ENCODE results near the gene BOD1. TPM values are rescaled to one million over a fixed set of nuclear protein-coding genes. Genes with fewer than 3 reads are reported as not detected.

Gene BOD1
- total and polyA plus RNA-seq, 3 donors from 2014 or later, result 59.4 to 88.1 (median 70.1) TPM

DNA sequence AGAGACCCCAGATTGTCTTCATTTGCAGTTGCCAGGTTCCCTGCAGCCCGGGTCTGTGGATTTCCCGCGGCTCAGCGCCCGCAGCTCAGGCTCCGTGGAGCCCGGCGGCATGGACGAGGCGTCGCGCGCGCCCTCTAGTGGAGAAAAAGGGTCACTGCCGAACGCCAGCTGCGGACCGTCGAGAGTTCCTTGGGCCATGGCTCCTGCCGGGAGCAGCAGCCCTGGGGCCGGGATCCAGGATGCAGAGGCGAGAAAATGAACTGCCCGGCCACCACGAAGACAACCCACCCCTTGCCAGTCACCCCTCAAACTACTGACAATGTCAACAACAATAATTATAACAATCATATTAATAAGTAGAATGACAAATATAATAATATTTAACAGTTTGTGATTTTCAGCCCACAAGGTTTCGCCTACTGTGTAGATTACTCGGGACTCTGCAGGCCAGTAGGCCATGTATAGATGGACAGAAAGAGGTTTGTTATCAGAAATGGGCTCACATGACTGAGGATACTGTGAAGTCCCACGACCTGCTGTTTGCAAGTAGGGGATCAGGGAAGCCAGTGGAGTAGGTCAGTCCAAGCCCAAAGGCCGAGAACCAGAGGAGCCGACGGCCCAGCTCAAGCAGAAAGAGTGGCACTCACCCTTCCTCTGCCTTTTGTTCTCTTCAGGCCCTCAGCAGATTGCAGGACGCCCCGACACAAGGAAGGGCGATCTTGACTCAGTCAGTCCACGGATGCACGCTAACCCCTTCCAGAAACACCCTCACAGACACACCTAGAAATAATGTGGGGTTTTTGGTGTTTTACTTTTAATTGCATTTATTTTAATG lies 43.1 kb downstream of the BOD1 start:
- H3K4me3 ChIP-seq, result no peak overlapping the region
- intact Hi-C loops (cut with DNase I; ENCODE audit: low total_unique reads), result loop anchor here (10.0 kb wide), 1 partner anchor 279 kb away; no protein-coding TSS in a partner anchor
- peaks cover 6% of the 10 kb centered on the region for H3K4me1 ChIP-seq
- 17 to 20% methylated on average over 35 of the region's 35 CpGs for WGBS, 2 donors
- H3K27me3 ChIP-seq, result no peaks in the 10 kb centered on the region
- peak; percentile 85 for DNase-seq
- TF ChIP-seq, protein P1, sequence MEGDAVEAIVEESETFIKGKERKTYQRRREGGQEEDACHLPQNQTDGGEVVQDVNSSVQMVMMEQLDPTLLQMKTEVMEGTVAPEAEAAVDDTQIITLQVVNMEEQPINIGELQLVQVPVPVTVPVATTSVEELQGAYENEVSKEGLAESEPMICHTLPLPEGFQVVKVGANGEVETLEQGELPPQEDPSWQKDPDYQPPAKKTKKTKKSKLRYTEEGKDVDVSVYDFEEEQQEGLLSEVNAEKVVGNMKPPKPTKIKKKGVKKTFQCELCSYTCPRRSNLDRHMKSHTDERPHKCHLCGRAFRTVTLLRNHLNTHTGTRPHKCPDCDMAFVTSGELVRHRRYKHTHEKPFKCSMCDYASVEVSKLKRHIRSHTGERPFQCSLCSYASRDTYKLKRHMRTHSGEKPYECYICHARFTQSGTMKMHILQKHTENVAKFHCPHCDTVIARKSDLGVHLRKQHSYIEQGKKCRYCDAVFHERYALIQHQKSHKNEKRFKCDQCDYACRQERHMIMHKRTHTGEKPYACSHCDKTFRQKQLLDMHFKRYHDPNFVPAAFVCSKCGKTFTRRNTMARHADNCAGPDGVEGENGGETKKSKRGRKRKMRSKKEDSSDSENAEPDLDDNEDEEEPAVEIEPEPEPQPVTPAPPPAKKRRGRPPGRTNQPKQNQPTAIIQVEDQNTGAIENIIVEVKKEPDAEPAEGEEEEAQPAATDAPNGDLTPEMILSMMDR (IDR thresholded peaks at IDR 0.05), result peak; percentile 78 to 99 (median 92)
- TF ChIP-seq POLR2A (IDR thresholded peaks at IDR 0.05), result no peak
- no peaks in the 10 kb centered on the region for H3K9me3 ChIP-seq
- H3K27ac ChIP-seq, result no peak overlapping the region
- H3K36me3 ChIP-seq (ENCODE audit: low read depth, missing control alignments), result no peaks in the 10 kb centered on the region

DNA sequence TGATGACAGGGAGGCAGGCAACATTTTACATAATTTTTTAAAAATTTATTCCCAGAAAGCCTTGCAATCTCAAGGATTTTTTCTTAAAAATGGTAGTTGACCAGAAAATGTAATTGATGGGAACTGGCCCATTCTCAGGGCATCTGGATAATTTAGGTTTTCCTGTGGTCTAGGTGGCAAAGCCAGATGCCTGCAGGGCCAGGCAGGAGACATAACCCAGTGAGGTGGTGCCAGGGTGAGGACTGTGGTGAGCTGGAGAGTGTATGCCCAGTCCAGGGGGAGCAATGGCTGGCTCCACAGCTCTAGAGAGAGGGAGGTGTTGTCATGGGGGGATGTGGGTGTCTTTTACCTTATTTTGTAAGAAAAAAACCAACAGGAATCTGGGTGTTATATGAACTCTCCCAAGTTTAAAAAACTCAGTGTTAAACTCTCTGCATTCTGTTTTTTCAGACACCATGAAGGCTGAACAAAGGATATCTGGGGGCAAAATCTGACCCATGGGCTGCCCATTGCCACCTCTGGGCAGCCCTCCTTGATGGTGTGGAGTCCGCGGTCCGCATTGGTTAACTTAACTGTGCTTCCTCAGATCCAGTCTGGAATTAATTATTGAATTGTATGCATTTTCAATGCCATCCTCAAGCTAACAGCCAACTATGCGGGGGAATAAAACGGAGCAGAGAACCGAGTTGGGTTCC lies 43.9 kb downstream of the BOD1 start:
- Histone ChIP-seq H3K4me3 (no peak overlapping the region), H3K9me3 (no peaks in the 10 kb centered on the region), H3K36me3 (ENCODE audit: low read depth, missing control alignments) (no peaks in the 10 kb centered on the region), H3K4me1 (peaks cover 6% of the 10 kb centered on the region), H3K27me3 (no peaks in the 10 kb centered on the region), H3K27ac (no peak overlapping the region)
- no peak for DNase-seq
- 18 to 22% methylated on average over 6 of the region's 6 CpGs for WGBS, 2 donors
- intact Hi-C loops (cut with DNase I; ENCODE audit: low total_unique reads), result loop anchor here (10.0 kb wide), 1 partner anchor 278 kb away; no protein-coding TSS in a partner anchor
- TF ChIP-seq, protein P1 (IDR thresholded peaks at IDR 0.05), result no peak
- no peak for TF ChIP-seq POLR2A (IDR thresholded peaks at IDR 0.05)

DNA sequence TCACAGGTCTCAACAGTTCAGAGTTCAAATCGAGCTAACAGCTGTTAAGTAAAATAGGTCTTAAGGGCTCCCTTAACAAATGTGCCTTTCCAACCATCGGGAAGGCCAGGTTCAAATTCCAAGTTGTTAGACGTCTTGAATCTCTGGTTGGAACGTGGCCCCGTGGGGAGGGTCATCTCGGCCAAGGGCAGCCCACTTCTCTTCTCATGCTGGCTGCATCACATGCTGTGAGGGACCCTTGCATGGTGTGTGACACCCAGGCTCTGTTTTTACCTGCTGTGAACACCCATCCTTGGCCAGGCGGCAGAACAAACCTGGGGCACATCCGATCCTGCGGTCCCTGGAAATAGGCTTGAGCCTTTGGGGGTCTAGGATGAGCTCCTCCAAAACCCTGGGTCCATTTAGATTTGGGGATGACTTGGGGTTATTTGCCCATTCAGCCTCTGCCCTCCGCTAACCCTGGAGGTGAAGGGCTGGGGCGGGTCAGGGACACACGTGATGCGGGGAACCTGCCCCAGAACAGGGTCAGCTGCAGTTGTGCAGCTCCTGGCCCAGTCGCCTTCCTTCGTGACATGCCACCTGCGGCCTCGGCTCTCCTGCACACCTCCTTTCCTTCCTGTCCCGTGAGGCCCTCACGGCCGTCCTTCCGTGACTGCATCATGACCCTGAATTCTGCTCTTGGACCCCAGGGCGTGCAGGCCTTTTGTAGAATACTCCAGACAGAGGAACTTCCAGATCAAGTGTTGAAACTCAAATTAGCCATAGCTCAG lies 45.9 kb downstream of the BOD1 start:
- WGBS, 2 donors, result 94 to 96% methylated on average over 17 to 22 of the region's 22 CpGs
- H3K9me3 ChIP-seq, result no peaks in the 10 kb centered on the region
- TF ChIP-seq, protein P1 (IDR thresholded peaks at IDR 0.05), result no peak
- TF ChIP-seq POLR2A (IDR thresholded peaks at IDR 0.05), result no peak
- peaks cover 6% of the 10 kb centered on the region for H3K4me1 ChIP-seq
- no peaks in the 10 kb centered on the region for H3K27me3 ChIP-seq
- no peak overlapping the region for H3K27ac ChIP-seq
- no peak overlapping the region for H3K4me3 ChIP-seq
- no peaks in the 10 kb centered on the region for H3K36me3 ChIP-seq (ENCODE audit: low read depth, missing control alignments)
- no peak for DNase-seq
- intact Hi-C loops (cut with DNase I; ENCODE audit: low total_unique reads), result loop anchor here (10.0 kb wide), 1 partner anchor 276 kb away; no protein-coding TSS in a partner anchor

DNA sequence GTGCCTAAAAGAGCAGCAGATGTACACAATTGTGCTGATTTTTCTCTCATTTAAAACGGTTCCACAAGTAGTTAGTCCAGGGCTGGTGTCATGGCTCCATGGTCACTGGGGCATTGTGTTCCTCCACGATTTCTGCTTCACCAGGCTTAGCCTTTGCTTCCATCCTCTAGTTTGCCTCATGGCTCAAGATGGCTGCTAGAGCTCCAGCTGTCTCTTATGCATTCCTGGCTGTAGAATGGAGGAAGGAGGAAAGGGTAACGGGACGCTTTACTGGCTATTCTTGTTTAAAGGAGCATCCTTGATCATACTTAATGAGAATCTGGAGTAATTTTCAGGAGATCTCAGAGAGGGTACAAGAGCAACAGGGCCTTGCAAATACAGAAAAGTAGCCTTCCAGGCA lies 47.7 kb downstream of the BOD1 start:
- no peak overlapping the region for H3K4me3 ChIP-seq
- no peaks in the 10 kb centered on the region for H3K27me3 ChIP-seq
- H3K27ac ChIP-seq, result no peak overlapping the region
- intact Hi-C loops (cut with DNase I; ENCODE audit: low total_unique reads), result no loop called here
- WGBS, 2 donors, result 89 to 95% methylated on average over 4 of the region's 4 CpGs
- DNase-seq, result no peak
- H3K36me3 ChIP-seq (ENCODE audit: low read depth, missing control alignments), result no peaks in the 10 kb centered on the region
- H3K4me1 ChIP-seq, result peaks cover 6% of the 10 kb centered on the region
- no peak for TF ChIP-seq POLR2A (IDR thresholded peaks at IDR 0.05)
- TF ChIP-seq, protein P1 (IDR thresholded peaks at IDR 0.05), result no peak
- no peaks in the 10 kb centered on the region for H3K9me3 ChIP-seq

Measured in testis (tissue), 3 donors.